DMS53 treated with DMSO at 0.1 percent for 48 hours (cell line): Measurements from ENCODE around the gene DNAAF5.
A peak's percentile ranks its signal among the peaks of the same experiment; 100 is the strongest.
"Not testable (repeated sequence)": the region's sequence is repeated elsewhere in the genome, so short reads cannot be mapped to it uniquely, and the experiment has no call there.

ENCODE experiments used
- DNase-seq: peaks from one replicate; lab custom pipeline; 2025; ENCODE audit not compliant: unreplicated experiment; lab: John Stamatoyannopoulos, UW

DNAAF5 gene

GRCh38 chr7:780516-780915 lies 54.0 kb downstream of the DNAAF5 start:
- DNase-seq = no peak

GRCh38 chr7:781186-781849 lies 54.8 kb downstream of the DNAAF5 start:
- no peak for DNase-seq

- DNase-seq = no peak
These were observed 55.5 kb downstream of the DNAAF5 start for GRCh38 chr7:781936-782529.

GRCh38 chr7:782718-783449 lies 56.4 kb downstream of the DNAAF5 start:
- DNase-seq = no peak

- no peak for DNase-seq
These were observed 57.3 kb downstream of the DNAAF5 start for GRCh38 chr7:783556-784490.

- no peak for DNase-seq
These were observed 58.5 kb downstream of the DNAAF5 start for GRCh38 chr7:784971-785370.

GRCh38 chr7:785416-785815 lies 58.9 kb downstream of the DNAAF5 start:
- no peak for DNase-seq

- peak; percentile 32 for DNase-seq
These were observed 60.2 kb downstream of the DNAAF5 start for GRCh38 chr7:786472-787255.

GRCh38 chr7:787332-788240 lies 61.1 kb downstream of the DNAAF5 start:
- DNase-seq = no peak

GRCh38 chr7:791519-791918 lies 65.0 kb downstream of the DNAAF5 start:
- DNase-seq = no peak

- no peak for DNase-seq
These were observed 67.7 kb downstream of the DNAAF5 start for GRCh38 chr7:794207-794606.

- no peak for DNase-seq
These were observed 68.3 kb downstream of the DNAAF5 start for GRCh38 chr7:794671-795329.

- DNase-seq = not testable (repeated sequence)
These were observed 70.1 kb downstream of the DNAAF5 start for GRCh38 chr7:796434-797169.

- DNase-seq = no peak
These were observed 72.5 kb downstream of the DNAAF5 start for GRCh38 chr7:798921-799470.

GRCh38 chr7:800692-801091 lies 74.2 kb downstream of the DNAAF5 start:
- no peak for DNase-seq

- DNase-seq = not testable (repeated sequence)
These were observed 74.9 kb downstream of the DNAAF5 start for GRCh38 chr7:801351-801750.

- peak; percentile 88 for DNase-seq
These were observed 75.5 kb downstream of the DNAAF5 start for GRCh38 chr7:801940-802381.
